GM21390 (cell line): Measurements from ENCODE around the gene ASIC3.

ENCODE experiments used
- ATAC-seq: cut with Tn5 transposase; IDR thresholded peaks from one replicate; pipeline ENCODE4 v1.9.1; 2021; ENCODE audit not compliant: unreplicated experiment

The ASIC3 gene

GRCh38 chr7:151056666-151057505, 8.6 kb downstream of the ASIC3 start:
- no peak for ATAC-seq

- peak; percentile 17 for ATAC-seq
Observed at GRCh38 chr7:151057506-151057988, 9.2 kb downstream of the ASIC3 start, which contains the start of gene CDK5. CDK5 (minus strand) TSS chr7:151057897; CDS start chr7:151057848, 49 bp downstream.

- ATAC-seq = peak; percentile 87
Observed at GRCh38 chr7:151057989-151058780, 9.9 kb downstream of the ASIC3 start.

GRCh38 chr7:151058781-151059366, 10.5 kb downstream of the ASIC3 start:
- no peak for ATAC-seq

GRCh38 chr7:151059367-151060112, 11.2 kb downstream of the ASIC3 start, which contains the start of gene SLC4A2:
SLC4A2 (plus strand) TSS chr7:151059589; CDS start chr7:151061988, 2,399 bp downstream.
- ATAC-seq = peak; percentile 28

GRCh38 chr7:151060113-151060415, 11.7 kb downstream of the ASIC3 start:
- no peak for ATAC-seq

- ATAC-seq = no peak
Observed at GRCh38 chr7:151060416-151061212, 12.3 kb downstream of the ASIC3 start.

GRCh38 chr7:151061213-151062110, 13.1 kb downstream of the ASIC3 start:
- ATAC-seq = no peak

GRCh38 chr7:151062111-151062398, 13.7 kb downstream of the ASIC3 start:
- ATAC-seq = no peak

GRCh38 chr7:151062399-151063211, 14.3 kb downstream of the ASIC3 start:
- no peak for ATAC-seq

- ATAC-seq = no peak
Observed at GRCh38 chr7:151063212-151063561, 14.9 kb downstream of the ASIC3 start.

GRCh38 chr7:151064454-151064853, 16.1 kb downstream of the ASIC3 start:
- ATAC-seq = no peak

GRCh38 chr7:151064993-151065392, 16.7 kb downstream of the ASIC3 start:
- no peak for ATAC-seq

GRCh38 chr7:151065516-151065915, 17.2 kb downstream of the ASIC3 start:
- no peak for ATAC-seq

- no peak for ATAC-seq
Observed at GRCh38 chr7:151066273-151066974, 18.1 kb downstream of the ASIC3 start.

GRCh38 chr7:151068069-151068773, 19.9 kb downstream of the ASIC3 start:
- no peak for ATAC-seq
